ENCODE measurements around the gene ELP2.

DNA sequence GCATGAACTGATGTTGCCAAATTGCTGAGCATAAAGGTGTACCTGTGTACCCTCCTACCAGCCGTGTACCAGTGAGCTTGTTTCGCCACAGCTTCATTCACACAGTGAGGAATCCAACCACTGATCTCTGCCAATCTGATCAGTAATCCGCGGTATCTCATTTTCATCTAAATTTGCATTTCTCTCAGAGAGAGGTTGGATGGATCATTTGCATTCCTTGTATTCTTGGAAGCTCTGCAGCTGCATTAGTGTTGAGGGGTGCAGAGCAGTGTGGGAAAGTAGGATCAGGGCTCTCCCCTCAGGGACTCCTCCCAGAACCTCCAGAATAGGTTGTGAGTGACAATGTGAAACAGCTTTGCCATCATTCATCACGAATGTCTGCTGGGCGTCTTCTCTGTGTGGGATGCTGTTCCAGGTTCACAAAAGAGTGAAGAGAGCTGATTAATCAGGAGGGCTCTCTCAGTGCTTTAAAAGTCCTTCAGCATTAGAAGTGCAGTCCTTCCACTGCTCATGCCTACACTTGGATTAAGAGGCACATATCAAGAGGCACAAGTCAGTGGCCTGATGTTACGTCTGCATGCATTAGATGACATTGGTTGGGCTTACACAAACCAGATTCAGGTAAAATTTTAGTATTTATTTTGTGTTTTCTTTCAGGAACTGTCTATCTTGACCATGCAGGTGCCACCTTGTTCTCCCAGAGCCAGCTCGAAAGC lies 65.1 kb downstream of the ELP2 start:
- TF ChIP-seq, protein P1, sequence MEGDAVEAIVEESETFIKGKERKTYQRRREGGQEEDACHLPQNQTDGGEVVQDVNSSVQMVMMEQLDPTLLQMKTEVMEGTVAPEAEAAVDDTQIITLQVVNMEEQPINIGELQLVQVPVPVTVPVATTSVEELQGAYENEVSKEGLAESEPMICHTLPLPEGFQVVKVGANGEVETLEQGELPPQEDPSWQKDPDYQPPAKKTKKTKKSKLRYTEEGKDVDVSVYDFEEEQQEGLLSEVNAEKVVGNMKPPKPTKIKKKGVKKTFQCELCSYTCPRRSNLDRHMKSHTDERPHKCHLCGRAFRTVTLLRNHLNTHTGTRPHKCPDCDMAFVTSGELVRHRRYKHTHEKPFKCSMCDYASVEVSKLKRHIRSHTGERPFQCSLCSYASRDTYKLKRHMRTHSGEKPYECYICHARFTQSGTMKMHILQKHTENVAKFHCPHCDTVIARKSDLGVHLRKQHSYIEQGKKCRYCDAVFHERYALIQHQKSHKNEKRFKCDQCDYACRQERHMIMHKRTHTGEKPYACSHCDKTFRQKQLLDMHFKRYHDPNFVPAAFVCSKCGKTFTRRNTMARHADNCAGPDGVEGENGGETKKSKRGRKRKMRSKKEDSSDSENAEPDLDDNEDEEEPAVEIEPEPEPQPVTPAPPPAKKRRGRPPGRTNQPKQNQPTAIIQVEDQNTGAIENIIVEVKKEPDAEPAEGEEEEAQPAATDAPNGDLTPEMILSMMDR (IDR thresholded peaks at IDR 0.05): no peak
- TF ChIP-seq POLR2AphosphoS5 (IDR thresholded peaks at IDR 0.05): no peak
